Neural cell (in vitro differentiated cells): ENCODE data around the gene FGF2. TPM values are rescaled to one million over a fixed set of nuclear protein-coding genes. Genes with fewer than 3 reads are reported as not detected.
"Not testable (repeated sequence)": the region's sequence is repeated elsewhere in the genome, so short reads cannot be mapped to it uniquely, and the experiment has no call there.

ENCODE experiments used
- H2AFZ ChIP-seq: fragments of 200-600, 300-800 bp; sonication (generic), shearing (Covaris generic); 2 replicates; pipeline ENCODE4 v1.6.0; 2014; ENCODE audit warnings: low read depth, mild to moderate bottlenecking, antibody characterized with exemption, low read length, moderate library complexity
- H3F3A ChIP-seq: fragments of 200-600 bp; shearing (Covaris generic); 2 replicates; pipeline ENCODE4 v1.6.1; 2016; ENCODE audit warnings: mild to moderate bottlenecking, moderate library complexity, mixed read lengths, antibody characterized with exemption, low read length; ENCODE audit not compliant: insufficient read depth, poor library complexity, severe bottlenecking
- H3K27ac ChIP-seq: fragments of 200-600, 300-800 bp; sonication (generic), shearing (Covaris generic); 2 replicates; pipeline ENCODE4 v1.5.1; 2014; ENCODE audit warnings: mild to moderate bottlenecking, low read length, moderate library complexity
- H3K27me3 ChIP-seq: fragments of 300-800, 200-600 bp; sonication (generic), shearing (Covaris generic); 2 replicates; pipeline ENCODE4 v1.6.0; 2014; ENCODE audit warnings: mild to moderate bottlenecking, low read depth, low read length, moderate library complexity; ENCODE audit not compliant: insufficient read depth
- H3K36me3 ChIP-seq: fragments of 300-800, 200-600 bp; sonication (generic), shearing (Covaris generic); 2 replicates; pipeline ENCODE4 v1.5.1; 2014; ENCODE audit warnings: mild to moderate bottlenecking, antibody characterized with exemption, low read length, moderate library complexity; ENCODE audit not compliant: insufficient read depth
- H3K4me2 ChIP-seq: fragments of 300-800, 200-600 bp; sonication (generic), shearing (Covaris generic); 2 replicates; pipeline ENCODE4 v1.6.0; 2014; ENCODE audit warnings: mild to moderate bottlenecking, low read length
- H3K4me3 ChIP-seq: fragments of 300-800, 200-600 bp; sonication (generic), shearing (Covaris generic); 2 replicates; pipeline ENCODE4 v1.5.1; 2014; ENCODE audit warnings: mild to moderate bottlenecking, low read length, moderate library complexity
- H3K79me2 ChIP-seq: fragments of 200-600 bp; shearing (Covaris generic); replicated peaks from 2 replicates; pipeline ENCODE4 v1.6.0; 2014; ENCODE audit warnings: mild to moderate bottlenecking, low read length, moderate library complexity; ENCODE audit not compliant: insufficient read depth
- H3K9ac ChIP-seq: fragments of 300-800, 200-600 bp; sonication (generic), shearing (Covaris generic); 2 replicates; pipeline ENCODE4 v1.6.1; 2016; ENCODE audit warnings: mild to moderate bottlenecking, low read length, mixed read lengths
- H3K9me2 ChIP-seq: fragments of 200-600 bp; shearing (Covaris generic); 2 replicates; pipeline ENCODE4 v1.6.1; 2016; ENCODE audit warnings: mild to moderate bottlenecking, low read length, mixed read lengths; ENCODE audit not compliant: insufficient read depth
- H3K9me3 ChIP-seq: fragments of 200-600, 300-800 bp; sonication (generic), shearing (Covaris generic); 2 replicates; pipeline ENCODE4 v1.6.1; 2016; ENCODE audit warnings: mild to moderate bottlenecking, mixed run types, low read length, moderate library complexity, mixed read lengths
- H4K20me1 ChIP-seq: fragments of 200-600 bp; shearing (Covaris generic); 2 replicates; pipeline ENCODE4 v1.6.1; 2016; ENCODE audit warnings: mild to moderate bottlenecking, mixed run types; ENCODE audit not compliant: insufficient read depth
- EP300 ChIP-seq: fragments of 450-650 bp; conservative IDR thresholded peaks from 2 replicates; pipeline ENCODE4 v1.6.1; 2014; ENCODE audit warnings: antibody characterized with exemption, mild to moderate bottlenecking, moderate library complexity; ENCODE audit not compliant: poor library complexity, severe bottlenecking
- EZH2 ChIP-seq: fragments of 200-600, 300-800 bp; shearing (Covaris generic), sonication (generic); IDR thresholded peaks from 2 replicates; pipeline ENCODE4 v1.6.1; 2014; ENCODE audit warnings: antibody characterized with exemption, low read length, borderline replicate concordance, mild to moderate bottlenecking; ENCODE audit not compliant: insufficient read depth, poor library complexity, severe bottlenecking
- MXI1 ChIP-seq: fragments of 450-650 bp; conservative IDR thresholded peaks from 2 replicates; pipeline ENCODE4 v1.6.1; 2014; ENCODE audit warnings: antibody characterized with exemption, mild to moderate bottlenecking; ENCODE audit not compliant: poor library complexity, severe bottlenecking
- POLR2AphosphoS5 ChIP-seq: IDR thresholded peaks from 2 replicates; pipeline ENCODE4 v1.6.1; 2012
- RAD21 ChIP-seq: fragments of 450-650 bp; conservative IDR thresholded peaks from 2 replicates; pipeline ENCODE4 v1.6.1; 2014; ENCODE audit warnings: antibody characterized with exemption, mild to moderate bottlenecking, moderate library complexity
- SMC3 ChIP-seq: fragments of 450-650 bp; conservative IDR thresholded peaks from 2 replicates; pipeline ENCODE4 v1.6.1; 2014; ENCODE audit warnings: antibody characterized with exemption, mild to moderate bottlenecking, moderate library complexity; ENCODE audit not compliant: poor library complexity
- TAF1 ChIP-seq: IDR thresholded peaks from 2 replicates; pipeline ENCODE4 v1.6.1; 2012; ENCODE audit warnings: low read depth
- polyA plus RNA-seq: library from polyadenylated mRNA; depleted of rRNA; stranded (reverse); fragments of >200 nt; gene quantifications from 2 replicates; pipeline ENCODE4 v1.2.3, GENCODE V29; 2014
- TF ChIP-seq, protein P1 (sequence below): fragments of 450-650 bp; IDR thresholded peaks from 2 replicates; pipeline ENCODE4 v1.5.1; 2014; ENCODE audit warnings: antibody characterized with exemption, mild to moderate bottlenecking, moderate library complexity; ENCODE audit not compliant: poor library complexity, severe bottlenecking
- TF ChIP-seq, protein P2 (sequence below): IDR thresholded peaks from 2 replicates; pipeline ENCODE4 v1.6.1; 2012; ENCODE audit warnings: borderline replicate concordance

The FGF2 gene
- polyA plus RNA-seq, 1 donor from 2014 or later: 5.8 TPM

DNA sequence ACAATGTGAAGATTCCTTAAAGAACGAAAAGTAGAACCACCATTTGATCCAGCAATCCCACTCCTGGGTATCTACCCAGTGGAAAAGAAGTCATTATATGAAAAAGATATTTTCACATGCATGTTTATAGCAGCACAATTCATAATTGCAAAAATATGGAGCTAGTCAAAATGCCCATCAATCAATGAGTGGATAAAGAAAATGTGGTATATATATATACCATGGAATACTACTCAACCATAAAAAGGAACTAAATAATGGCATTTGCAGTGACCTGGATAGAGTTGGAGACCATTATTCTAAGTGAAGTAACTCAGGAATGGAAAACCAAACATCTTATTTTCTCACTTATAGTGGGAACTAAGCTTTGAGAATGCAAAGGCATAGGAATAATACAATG is 39.7 kb upstream of the FGF2 start:
- H3K9me3 ChIP-seq, H2AFZ ChIP-seq, H3K9me2 ChIP-seq, H3K27ac ChIP-seq, H3K4me2 ChIP-seq, H3K9ac ChIP-seq, H3K27me3 ChIP-seq, H3K4me3 ChIP-seq, H3K36me3 ChIP-seq, H3F3A ChIP-seq, H3K79me2 ChIP-seq, H4K20me1 ChIP-seq: not testable (repeated sequence)

DNA sequence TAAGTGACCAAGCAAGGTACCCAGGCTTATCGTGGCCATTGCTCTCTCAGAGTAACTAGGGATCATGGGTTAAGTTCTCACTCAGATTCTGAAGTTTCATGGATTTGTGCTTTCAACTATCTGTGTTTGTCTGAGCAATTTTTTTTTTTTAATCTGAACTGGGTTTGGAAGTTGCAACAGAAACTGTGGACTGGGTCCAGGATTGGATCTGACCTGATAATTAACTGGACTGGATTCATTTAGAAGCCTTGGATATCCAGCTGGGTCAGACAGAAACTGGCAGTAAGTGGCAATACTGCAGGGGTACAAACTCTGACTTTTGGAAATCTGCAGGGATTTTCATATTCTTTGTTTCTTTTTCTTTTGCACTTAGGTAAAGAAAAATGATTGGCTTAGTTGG is 38.7 kb upstream of the FGF2 start:
- Histone ChIP-seq H2AFZ (no peak overlapping the region), H3F3A (no peaks in the 10 kb centered on the region)

DNA sequence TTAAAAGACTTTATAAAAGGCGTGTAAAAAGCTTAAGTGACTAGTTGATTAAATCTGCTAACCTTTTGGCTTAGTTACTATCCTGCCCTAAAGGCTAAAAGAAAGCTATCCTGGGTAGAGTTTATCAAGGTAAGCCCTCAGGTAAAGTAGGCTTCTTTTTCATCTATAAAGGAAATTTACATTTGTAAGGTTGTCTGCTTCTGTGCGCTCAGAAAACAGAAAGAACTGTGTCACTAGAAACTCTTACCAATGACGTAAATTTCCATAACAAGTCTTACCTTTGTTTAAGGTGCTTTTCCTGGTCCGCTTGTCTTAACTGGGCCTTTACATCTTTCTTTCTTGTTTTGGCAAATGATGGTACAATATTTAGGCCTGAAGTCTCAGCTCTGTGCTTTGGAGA is 37.7 kb upstream of the FGF2 start:
- Histone ChIP-seq H3K79me2 (no peaks in the 10 kb centered on the region), H3K27me3 (no peaks in the 10 kb centered on the region), H3K4me3 (no peak overlapping the region), H3K9me2 (no peaks in the 10 kb centered on the region), H3K9me3 (no peaks in the 10 kb centered on the region), H3K36me3 (no peaks in the 10 kb centered on the region), H3K9ac (no peak overlapping the region), H3F3A (no peaks in the 10 kb centered on the region), H2AFZ (no peak overlapping the region), H4K20me1 (no peaks in the 10 kb centered on the region), H3K27ac (no peak overlapping the region), H3K4me2 (no peak overlapping the region)
- TF ChIP-seq, protein P1, sequence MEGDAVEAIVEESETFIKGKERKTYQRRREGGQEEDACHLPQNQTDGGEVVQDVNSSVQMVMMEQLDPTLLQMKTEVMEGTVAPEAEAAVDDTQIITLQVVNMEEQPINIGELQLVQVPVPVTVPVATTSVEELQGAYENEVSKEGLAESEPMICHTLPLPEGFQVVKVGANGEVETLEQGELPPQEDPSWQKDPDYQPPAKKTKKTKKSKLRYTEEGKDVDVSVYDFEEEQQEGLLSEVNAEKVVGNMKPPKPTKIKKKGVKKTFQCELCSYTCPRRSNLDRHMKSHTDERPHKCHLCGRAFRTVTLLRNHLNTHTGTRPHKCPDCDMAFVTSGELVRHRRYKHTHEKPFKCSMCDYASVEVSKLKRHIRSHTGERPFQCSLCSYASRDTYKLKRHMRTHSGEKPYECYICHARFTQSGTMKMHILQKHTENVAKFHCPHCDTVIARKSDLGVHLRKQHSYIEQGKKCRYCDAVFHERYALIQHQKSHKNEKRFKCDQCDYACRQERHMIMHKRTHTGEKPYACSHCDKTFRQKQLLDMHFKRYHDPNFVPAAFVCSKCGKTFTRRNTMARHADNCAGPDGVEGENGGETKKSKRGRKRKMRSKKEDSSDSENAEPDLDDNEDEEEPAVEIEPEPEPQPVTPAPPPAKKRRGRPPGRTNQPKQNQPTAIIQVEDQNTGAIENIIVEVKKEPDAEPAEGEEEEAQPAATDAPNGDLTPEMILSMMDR: no peak
- TF ChIP-seq EZH2 (no peak), POLR2AphosphoS5 (no peak), EP300 (no peak), MXI1 (no peak)

More for the DNA sequence above, 38.7 kb upstream of the FGF2 start:
- Histone ChIP-seq H3K79me2 (no peaks in the 10 kb centered on the region), H3K9me2 (no peaks in the 10 kb centered on the region), H3K36me3 (no peaks in the 10 kb centered on the region), H3K27ac (no peak overlapping the region), H4K20me1 (no peaks in the 10 kb centered on the region), H3K4me3 (no peak overlapping the region), H3K4me2 (no peak overlapping the region), H3K9ac (no peak overlapping the region), H3K27me3 (no peaks in the 10 kb centered on the region), H3K9me3 (no peaks in the 10 kb centered on the region)
- TF ChIP-seq EP300 (no peak), MXI1 (no peak), EZH2 (no peak), RAD21 (no peak), TAF1 (no peak), POLR2AphosphoS5 (no peak), SMC3 (no peak)
- TF ChIP-seq, protein P2, sequence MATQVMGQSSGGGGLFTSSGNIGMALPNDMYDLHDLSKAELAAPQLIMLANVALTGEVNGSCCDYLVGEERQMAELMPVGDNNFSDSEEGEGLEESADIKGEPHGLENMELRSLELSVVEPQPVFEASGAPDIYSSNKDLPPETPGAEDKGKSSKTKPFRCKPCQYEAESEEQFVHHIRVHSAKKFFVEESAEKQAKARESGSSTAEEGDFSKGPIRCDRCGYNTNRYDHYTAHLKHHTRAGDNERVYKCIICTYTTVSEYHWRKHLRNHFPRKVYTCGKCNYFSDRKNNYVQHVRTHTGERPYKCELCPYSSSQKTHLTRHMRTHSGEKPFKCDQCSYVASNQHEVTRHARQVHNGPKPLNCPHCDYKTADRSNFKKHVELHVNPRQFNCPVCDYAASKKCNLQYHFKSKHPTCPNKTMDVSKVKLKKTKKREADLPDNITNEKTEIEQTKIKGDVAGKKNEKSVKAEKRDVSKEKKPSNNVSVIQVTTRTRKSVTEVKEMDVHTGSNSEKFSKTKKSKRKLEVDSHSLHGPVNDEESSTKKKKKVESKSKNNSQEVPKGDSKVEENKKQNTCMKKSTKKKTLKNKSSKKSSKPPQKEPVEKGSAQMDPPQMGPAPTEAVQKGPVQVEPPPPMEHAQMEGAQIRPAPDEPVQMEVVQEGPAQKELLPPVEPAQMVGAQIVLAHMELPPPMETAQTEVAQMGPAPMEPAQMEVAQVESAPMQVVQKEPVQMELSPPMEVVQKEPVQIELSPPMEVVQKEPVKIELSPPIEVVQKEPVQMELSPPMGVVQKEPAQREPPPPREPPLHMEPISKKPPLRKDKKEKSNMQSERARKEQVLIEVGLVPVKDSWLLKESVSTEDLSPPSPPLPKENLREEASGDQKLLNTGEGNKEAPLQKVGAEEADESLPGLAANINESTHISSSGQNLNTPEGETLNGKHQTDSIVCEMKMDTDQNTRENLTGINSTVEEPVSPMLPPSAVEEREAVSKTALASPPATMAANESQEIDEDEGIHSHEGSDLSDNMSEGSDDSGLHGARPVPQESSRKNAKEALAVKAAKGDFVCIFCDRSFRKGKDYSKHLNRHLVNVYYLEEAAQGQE: no peak
- TF ChIP-seq, protein P1: no peak
